T-helper 17 cell (primary cell): ENCODE results near the gene HLCS. TPM values are rescaled to one million over a fixed set of nuclear protein-coding genes. Genes with fewer than 3 reads are reported as not detected.

Experiments used
- ATAC-seq: fragments of 150-1000 bp; cut with Tn5 transposase; 2 replicates; pipeline ENCODE4 v1.10.0; 2021; ENCODE audit warnings: mild to moderate bottlenecking, moderate library complexity
- DNase-seq, 3 donors: peaks; one replicate each; pipeline versions ENCODE4 v3.0.0 to v3.0.0-alpha.2; 2020 to 2021
- H3K9me3 ChIP-seq: one replicate; pipeline ENCODE4 v1.7.0; 2013; ENCODE audit warnings: low read length, mild to moderate bottlenecking; ENCODE audit not compliant: control insufficient read depth, poor library complexity, severe bottlenecking
- H3K27ac Mint-ChIP-seq: one replicate; pipeline ENCODE4 v1.8.0; 2022; ENCODE audit warnings: mild to moderate bottlenecking, moderate library complexity, mixed read lengths
- H3K27me3 Mint-ChIP-seq: one replicate; pipeline ENCODE4 v1.8.0; 2022; ENCODE audit warnings: mixed read lengths
- H3K36me3 Mint-ChIP-seq: one replicate; pipeline ENCODE4 v1.8.0; 2022; ENCODE audit warnings: low read depth, mixed read lengths
- H3K4me1 Mint-ChIP-seq: one replicate; pipeline ENCODE4 v1.8.0; 2022; ENCODE audit warnings: mild to moderate bottlenecking, mixed read lengths
- H3K4me3 Mint-ChIP-seq: one replicate; pipeline ENCODE4 v1.8.0; 2022; ENCODE audit warnings: mild to moderate bottlenecking, moderate library complexity, mixed read lengths
- total RNA-seq, 4 donors: library from RNA in 2 of 4; stranded (reverse) in 2 of 4; gene quantifications; one replicate each; pipeline ENCODE4 v1.2.3 and lab custom pipeline; 2022 to 2026

The HLCS gene
- total RNA-seq, 2 donors from 2014 or later, result 14.4 to 16.3 TPM

DNA sequence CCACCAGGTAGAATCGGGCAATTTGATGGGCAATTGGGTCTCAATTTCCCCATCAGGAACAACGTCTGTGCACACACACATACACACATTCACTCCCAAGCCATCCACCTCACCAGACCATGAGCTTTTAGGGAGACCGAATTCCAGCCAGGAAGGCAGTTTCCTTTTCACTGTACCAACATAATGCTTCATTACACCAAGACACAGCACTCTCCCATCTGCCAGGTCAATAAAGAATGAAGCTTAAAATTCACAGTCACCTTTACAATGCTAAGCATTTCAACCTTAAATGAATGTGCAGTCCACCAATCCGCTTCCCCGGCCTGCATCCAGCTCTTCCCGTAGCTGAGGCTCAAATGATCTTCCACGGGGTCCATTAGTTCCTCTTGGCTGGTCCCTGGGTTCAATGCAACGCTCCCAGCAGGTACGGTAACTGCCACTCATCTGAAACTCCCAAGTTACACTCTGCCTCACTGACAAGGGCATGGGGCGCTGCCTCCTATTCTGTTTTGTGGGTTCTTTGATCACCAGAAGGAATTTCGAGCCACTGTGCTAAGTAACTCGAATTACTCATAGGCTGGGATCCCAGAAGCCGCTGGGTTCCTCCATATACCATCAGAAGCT is 162.5 kb downstream of the HLCS start:
- Mint-ChIP-seq H3K4me3 (no peak overlapping the region), H3K27ac (peak overlapping the region; percentile 29), H3K36me3 (peaks cover 3% of the 10 kb centered on the region), H3K27me3 (no peaks in the 10 kb centered on the region), H3K4me1 (peaks cover 5% of the 10 kb centered on the region)
- no peak for ATAC-seq
- no peak for DNase-seq
- H3K9me3 ChIP-seq, result peaks cover 3% of the 10 kb centered on the region

DNA sequence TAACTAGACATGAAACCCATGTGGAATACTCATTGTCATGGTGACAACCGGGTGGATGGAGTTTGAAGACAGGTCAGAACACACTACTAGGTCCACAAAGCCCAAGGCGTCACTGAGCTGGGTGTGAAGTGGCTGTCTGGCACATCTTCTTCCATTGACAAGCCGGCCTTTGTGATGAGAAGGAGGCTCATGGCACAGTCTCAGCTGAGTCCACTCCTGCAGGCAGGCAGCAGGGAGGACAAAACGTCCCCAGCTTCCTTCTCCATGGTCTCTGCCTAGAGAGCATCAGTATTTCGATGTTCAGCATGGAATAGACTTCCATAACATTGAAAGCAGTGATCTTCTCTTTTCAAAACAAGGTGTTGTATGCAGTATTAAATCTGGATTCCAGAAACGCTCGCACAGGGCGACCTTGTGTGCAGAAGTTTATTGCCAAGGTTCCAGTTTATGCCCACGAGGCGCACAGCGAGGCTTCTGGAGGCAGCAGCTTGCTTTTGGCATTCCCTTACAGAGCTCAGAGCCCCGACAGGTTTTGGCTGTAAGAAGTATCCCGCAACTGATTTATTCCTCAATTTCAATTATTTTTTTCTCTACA is 163.3 kb downstream of the HLCS start:
- no peak overlapping the region for H3K4me3 Mint-ChIP-seq
- ATAC-seq, result no peak
- no peak for DNase-seq
- H3K36me3 Mint-ChIP-seq, result peaks cover 3% of the 10 kb centered on the region
- H3K4me1 Mint-ChIP-seq, result peaks cover 5% of the 10 kb centered on the region
- no peak overlapping the region for H3K27ac Mint-ChIP-seq
- H3K9me3 ChIP-seq, result peaks cover 3% of the 10 kb centered on the region
- H3K27me3 Mint-ChIP-seq, result no peaks in the 10 kb centered on the region

DNA sequence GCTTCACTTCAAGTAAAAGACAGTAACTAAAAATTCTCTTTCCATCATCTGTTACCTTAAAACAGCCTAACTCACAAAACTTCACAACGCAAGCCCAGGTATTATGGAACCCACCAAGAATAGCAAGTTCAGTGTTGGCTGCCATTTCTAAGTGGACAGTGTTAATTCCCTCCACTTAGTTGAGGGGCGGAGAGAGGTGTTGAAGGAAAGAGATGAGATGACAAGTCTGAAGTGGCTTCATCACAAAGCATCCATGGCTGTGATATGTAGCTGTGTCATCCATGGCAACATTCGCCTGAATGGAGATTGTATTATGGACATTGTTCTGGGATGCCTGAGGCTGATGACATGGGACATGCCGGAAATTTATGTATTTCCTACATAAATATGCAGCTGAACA is 165.7 kb downstream of the HLCS start:
- DNase-seq, result no peak
- ATAC-seq, result no peak
- Mint-ChIP-seq H3K27ac (no peak overlapping the region), H3K4me3 (no peak overlapping the region), H3K36me3 (peaks cover 3% of the 10 kb centered on the region), H3K4me1 (peaks cover 2% of the 10 kb centered on the region), H3K27me3 (no peaks in the 10 kb centered on the region)
- peaks cover 3% of the 10 kb centered on the region for H3K9me3 ChIP-seq

DNA sequence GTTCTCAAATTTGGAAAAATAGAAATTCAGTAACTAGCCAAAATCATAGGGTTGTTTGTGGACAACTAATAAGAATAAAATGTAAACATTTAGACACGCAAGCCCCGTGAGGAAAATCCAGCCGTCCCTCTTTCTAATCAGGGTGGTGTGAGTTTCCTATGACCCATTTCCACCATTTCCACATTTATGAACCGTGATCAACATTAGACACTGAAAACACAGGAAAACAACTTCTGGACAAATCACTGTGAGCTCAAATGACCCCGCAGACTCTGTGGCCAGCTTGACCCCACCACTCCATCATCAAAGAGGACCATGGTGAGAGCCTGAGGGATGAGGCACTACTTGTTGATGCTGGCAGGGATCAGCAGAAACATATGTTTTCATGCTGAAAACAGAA is 166.6 kb downstream of the HLCS start:
- H3K4me3 Mint-ChIP-seq, result no peak overlapping the region
- H3K27ac Mint-ChIP-seq, result no peak overlapping the region
- peaks cover 2% of the 10 kb centered on the region for H3K4me1 Mint-ChIP-seq
- DNase-seq (no peak), ATAC-seq (no peak)
- no peaks in the 10 kb centered on the region for H3K27me3 Mint-ChIP-seq
- H3K36me3 Mint-ChIP-seq, result peaks cover 3% of the 10 kb centered on the region
- peaks cover 3% of the 10 kb centered on the region for H3K9me3 ChIP-seq

DNA sequence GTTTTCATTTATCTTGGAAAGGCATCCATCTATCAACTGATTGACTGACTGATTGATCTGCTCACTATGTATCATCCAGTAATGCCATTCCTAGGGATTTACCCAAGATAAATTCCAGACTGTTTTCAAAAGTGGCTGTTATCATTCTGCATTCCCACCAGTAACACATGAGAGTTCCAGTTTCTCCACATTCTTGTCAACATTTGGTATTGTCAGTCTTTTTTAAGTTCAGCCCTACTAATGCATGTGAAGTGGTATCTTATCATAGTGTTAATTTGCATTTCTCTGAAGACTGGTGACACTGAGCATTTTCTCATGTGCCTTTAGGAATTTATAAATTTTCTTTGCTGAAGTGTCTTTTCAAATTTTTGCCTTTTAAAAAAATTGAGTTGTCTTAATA is 168.0 kb downstream of the HLCS start:
- no peak for ATAC-seq

DNA sequence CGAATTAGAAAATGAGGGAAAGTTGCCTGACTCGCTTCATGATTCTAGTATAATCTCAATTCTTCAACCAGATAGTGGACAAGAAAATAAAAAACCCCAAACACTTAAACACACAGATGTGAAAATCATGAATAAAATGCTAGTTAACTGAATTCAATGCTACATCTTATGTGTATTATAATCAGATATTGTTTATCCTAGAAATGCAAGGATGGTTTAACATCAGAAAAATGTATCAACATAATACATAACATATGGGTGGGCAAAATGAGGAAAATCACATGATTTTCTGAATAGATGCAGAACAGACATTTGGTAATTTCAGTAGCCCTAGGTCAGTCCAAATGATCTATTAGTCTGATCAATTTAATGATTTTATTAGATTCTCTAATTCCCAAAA is 170.4 kb downstream of the HLCS start:
- Mint-ChIP-seq H3K4me3 (no peak overlapping the region), H3K27ac (no peak overlapping the region), H3K27me3 (no peaks in the 10 kb centered on the region), H3K36me3 (peaks cover 5% of the 10 kb centered on the region), H3K4me1 (no peaks in the 10 kb centered on the region)
- ATAC-seq, result no peak
- peaks cover 3% of the 10 kb centered on the region for H3K9me3 ChIP-seq
- no peak for DNase-seq

More for the DNA sequence above, 168.0 kb downstream of the HLCS start:
- peaks cover 5% of the 10 kb centered on the region for H3K36me3 Mint-ChIP-seq
- H3K4me1 Mint-ChIP-seq, result no peaks in the 10 kb centered on the region
- H3K9me3 ChIP-seq, result peaks cover 3% of the 10 kb centered on the region
- no peak overlapping the region for H3K27ac Mint-ChIP-seq
- H3K4me3 Mint-ChIP-seq, result no peak overlapping the region
- DNase-seq, result no peak
- H3K27me3 Mint-ChIP-seq, result no peaks in the 10 kb centered on the region

DNA sequence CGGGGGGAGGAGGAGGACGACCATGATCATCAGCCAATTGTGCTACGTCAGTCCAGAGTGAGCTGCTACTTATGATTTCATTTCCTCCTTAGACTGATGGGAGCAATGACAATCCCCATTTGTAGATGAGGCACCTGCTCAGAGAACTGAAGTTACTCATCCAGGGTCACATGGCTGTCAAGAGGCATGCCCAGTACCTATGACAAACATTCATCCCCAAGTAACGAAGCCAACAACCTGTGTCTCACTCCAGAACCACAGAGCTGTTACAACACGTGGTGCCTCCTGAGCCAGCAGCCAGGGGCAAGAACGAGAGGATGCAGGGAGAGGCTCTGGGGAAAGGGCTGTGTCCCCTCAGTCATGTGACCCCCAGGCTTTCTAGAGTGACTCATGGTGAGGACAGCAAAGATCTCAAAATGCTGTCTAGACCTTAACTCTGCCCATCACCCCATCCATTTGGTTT is 173.9 kb downstream of the HLCS start:
- no peak overlapping the region for H3K4me3 Mint-ChIP-seq
- ATAC-seq, result no peak

DNA sequence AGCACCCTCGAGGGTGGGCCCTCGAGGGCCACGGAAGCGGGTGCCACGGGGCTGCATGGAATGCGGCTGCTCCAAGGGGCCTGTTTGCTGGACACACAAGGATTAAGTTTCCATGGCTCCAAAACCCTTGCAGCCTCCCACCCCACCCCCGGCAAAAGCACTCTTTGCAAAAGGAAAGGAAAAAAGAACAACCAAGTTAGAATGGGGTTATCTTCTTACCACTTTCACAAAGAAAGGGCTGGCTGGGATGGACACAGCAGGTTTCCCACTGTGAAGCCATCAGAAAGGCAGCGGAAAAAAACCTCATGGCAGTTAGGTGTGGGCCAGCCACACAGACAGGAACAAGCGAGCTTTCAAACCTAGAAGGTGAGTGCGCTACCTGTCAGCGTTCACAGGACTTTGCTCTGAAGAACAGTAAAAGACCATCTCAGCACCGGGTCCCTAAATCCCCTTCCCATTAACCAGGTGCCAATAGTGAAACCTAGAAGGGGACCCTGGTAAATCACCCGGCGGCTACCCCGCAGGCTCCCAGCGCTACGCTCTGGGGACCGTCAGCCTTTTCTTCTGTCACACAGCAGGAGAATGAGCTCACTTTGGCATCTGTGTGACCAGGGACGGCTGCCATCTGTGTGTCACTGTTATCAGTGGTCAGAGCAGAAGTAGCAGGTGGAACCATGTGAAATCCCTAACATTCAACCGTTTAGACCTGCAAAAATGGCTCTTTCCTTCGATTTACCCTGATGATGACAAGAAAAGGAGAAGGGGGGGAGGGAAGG is 174.6 kb downstream of the HLCS start:
- Mint-ChIP-seq H3K4me3 (no peak overlapping the region), H3K36me3 (peaks cover 5% of the 10 kb centered on the region), H3K4me1 (peaks cover 4% of the 10 kb centered on the region), H3K27me3 (no peaks in the 10 kb centered on the region), H3K27ac (peak overlapping the region; percentile 16)
- H3K9me3 ChIP-seq, result no peaks in the 10 kb centered on the region
- no peak for ATAC-seq
- DNase-seq, result no peak

More for the DNA sequence above, 173.9 kb downstream of the HLCS start:
- H3K9me3 ChIP-seq, result no peaks in the 10 kb centered on the region
- H3K4me1 Mint-ChIP-seq, result peaks cover 4% of the 10 kb centered on the region
- H3K36me3 Mint-ChIP-seq, result peaks cover 5% of the 10 kb centered on the region
- H3K27ac Mint-ChIP-seq, result no peak overlapping the region
- no peaks in the 10 kb centered on the region for H3K27me3 Mint-ChIP-seq
- no peak for DNase-seq

DNA sequence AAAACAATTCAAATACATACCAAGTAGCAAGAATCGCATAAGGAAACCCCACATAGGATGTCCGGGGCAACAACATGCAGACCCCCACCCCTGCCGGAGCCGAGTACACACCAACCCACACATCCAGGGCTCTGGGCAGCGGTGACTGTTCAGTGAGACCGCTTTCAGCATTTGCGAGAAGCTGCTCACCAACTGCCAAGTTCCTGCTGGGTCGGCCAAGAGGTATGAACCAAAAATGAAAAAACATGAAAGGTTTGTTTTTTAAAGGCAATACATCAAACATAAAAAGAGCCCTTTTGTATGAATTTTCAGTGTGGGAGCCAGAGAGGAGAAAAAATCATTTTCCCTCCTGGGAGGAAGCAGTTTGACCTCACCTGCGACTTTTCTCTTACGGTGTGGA is 175.3 kb downstream of the HLCS start:
- Mint-ChIP-seq H3K27me3 (no peaks in the 10 kb centered on the region), H3K27ac (peak overlapping the region; percentile 16), H3K4me3 (no peak overlapping the region), H3K4me1 (peaks cover 4% of the 10 kb centered on the region), H3K36me3 (peaks cover 5% of the 10 kb centered on the region)
- ATAC-seq (no peak), DNase-seq (no peak)
- no peaks in the 10 kb centered on the region for H3K9me3 ChIP-seq

- no peaks in the 10 kb centered on the region for H3K9me3 ChIP-seq
- H3K27me3 Mint-ChIP-seq, result no peaks in the 10 kb centered on the region
- H3K27ac Mint-ChIP-seq, result no peak overlapping the region
- no peak overlapping the region for H3K4me3 Mint-ChIP-seq
- ATAC-seq (no peak), DNase-seq (no peak)
- H3K36me3 Mint-ChIP-seq, result peaks cover 5% of the 10 kb centered on the region
- peaks cover 4% of the 10 kb centered on the region for H3K4me1 Mint-ChIP-seq
Measured at GRCh38 chr21:36790616-36791015, 175.9 kb downstream of the HLCS start.

DNA sequence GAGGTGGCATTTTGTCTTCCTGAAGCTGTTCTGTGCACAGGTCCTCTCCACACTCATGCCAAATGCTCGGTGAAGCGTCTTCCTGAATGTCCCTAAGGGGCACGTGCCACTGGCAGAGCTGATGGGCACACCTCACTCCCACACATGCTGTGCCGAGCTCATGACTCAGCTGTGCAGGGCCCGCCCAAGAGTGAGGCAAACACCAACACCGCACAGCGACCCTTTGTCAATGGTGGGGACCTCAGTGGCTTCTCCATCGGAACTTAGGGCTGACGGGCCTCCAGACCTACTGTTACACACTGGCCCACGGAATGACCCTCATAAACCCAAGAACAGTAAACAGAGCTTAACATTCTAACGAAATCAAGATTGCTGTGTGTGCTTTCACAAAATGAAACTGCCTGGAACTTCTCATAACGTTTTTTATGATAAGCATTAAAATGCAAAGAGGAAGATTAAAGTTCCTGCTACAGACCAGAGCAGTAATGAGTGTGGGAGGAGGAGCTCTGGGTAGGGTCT is 178.3 kb downstream of the HLCS start:
- DNase-seq, result no peak
- Mint-ChIP-seq H3K27ac (no peak overlapping the region), H3K4me1 (peaks cover 4% of the 10 kb centered on the region), H3K36me3 (no peaks in the 10 kb centered on the region), H3K27me3 (no peaks in the 10 kb centered on the region), H3K4me3 (no peak overlapping the region)
- H3K9me3 ChIP-seq, result no peaks in the 10 kb centered on the region
- no peak for ATAC-seq

DNA sequence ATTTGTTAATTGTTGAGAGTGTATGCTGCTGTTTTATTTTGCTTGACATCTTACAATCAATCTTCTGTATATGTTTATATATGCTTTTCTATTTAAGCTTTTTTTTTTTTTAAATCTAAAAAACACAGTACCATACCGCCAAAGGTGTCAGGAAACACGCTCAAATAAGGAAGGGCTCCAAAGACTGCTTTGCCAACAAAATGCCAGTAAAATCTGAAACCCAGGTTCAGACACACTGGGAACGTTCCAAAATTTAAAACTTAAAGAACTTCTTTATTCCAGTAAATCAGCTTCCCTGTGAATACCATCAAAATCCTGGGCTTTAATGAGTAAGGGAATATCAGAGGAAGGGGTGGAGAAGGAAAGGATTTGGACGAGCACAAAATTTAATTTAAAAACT is 180.3 kb downstream of the HLCS start:
- no peak overlapping the region for H3K4me3 Mint-ChIP-seq
- H3K27ac Mint-ChIP-seq, result no peak overlapping the region
- no peaks in the 10 kb centered on the region for H3K27me3 Mint-ChIP-seq

GRCh38 chr21:36785615-36786014 is 180.9 kb downstream of the HLCS start:
- Mint-ChIP-seq H3K27me3 (no peaks in the 10 kb centered on the region), H3K27ac (no peak overlapping the region), H3K36me3 (no peaks in the 10 kb centered on the region), H3K4me3 (no peak overlapping the region), H3K4me1 (peaks cover 4% of the 10 kb centered on the region)
- DNase-seq (no peak), ATAC-seq (no peak)
- no peaks in the 10 kb centered on the region for H3K9me3 ChIP-seq

More for the DNA sequence above, 180.3 kb downstream of the HLCS start:
- ATAC-seq (no peak), DNase-seq (no peak)
- Mint-ChIP-seq H3K4me1 (peaks cover 4% of the 10 kb centered on the region), H3K36me3 (no peaks in the 10 kb centered on the region)
- H3K9me3 ChIP-seq, result no peaks in the 10 kb centered on the region
